HG02571 (cell line): ENCODE results near the gene IZUMO4.
"Not testable (repeated sequence)": the region's sequence is repeated elsewhere in the genome, so short reads cannot be mapped to it uniquely, and the experiment has no call there.

Experiments
- ATAC-seq: cut with Tn5 transposase; IDR thresholded peaks from one replicate; pipeline ENCODE4 v1.9.1; 2021; ENCODE audit warnings: mild to moderate bottlenecking, moderate library complexity; ENCODE audit not compliant: unreplicated experiment

The IZUMO4 gene

DNA sequence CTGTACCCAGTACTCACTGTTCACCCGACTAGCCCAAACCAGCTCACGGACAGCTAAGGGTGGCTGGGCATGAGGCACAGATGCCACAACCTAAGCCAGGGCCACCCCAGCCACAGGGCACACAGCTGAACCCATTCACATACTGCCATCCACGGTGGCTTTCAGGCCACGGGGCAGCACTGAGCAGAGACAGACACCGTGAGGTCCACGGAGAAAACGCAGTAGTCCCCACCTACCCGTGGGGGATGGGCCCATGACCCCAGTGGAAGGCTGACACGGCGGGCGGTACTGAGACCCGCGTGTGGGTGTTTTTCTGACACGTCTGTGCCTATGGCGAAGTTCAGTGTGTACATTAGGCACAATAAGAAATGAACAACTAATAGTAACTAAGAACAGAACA is 25.5 kb downstream of the IZUMO4 start:
- ATAC-seq, result no peak

DNA sequence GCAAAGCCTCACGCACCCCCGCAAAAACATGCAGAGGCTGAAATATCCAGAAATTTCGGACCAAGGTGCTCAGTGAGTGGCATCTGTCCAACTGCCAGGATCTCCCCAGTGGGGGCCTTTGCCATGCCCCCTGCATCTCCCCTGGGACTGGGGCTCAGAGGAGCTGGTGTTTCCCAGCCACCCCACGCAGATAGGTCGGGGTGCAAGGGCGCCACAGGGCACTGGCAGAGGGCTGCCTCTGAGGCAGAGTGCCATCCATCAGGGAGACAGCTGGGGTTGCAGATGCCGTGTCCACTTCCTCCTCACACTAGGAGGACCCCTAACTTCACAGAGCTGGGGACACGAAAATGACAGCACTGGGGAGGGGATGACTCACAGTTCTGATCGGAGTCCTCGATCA is 26.3 kb downstream of the IZUMO4 start:
- no peak for ATAC-seq

DNA sequence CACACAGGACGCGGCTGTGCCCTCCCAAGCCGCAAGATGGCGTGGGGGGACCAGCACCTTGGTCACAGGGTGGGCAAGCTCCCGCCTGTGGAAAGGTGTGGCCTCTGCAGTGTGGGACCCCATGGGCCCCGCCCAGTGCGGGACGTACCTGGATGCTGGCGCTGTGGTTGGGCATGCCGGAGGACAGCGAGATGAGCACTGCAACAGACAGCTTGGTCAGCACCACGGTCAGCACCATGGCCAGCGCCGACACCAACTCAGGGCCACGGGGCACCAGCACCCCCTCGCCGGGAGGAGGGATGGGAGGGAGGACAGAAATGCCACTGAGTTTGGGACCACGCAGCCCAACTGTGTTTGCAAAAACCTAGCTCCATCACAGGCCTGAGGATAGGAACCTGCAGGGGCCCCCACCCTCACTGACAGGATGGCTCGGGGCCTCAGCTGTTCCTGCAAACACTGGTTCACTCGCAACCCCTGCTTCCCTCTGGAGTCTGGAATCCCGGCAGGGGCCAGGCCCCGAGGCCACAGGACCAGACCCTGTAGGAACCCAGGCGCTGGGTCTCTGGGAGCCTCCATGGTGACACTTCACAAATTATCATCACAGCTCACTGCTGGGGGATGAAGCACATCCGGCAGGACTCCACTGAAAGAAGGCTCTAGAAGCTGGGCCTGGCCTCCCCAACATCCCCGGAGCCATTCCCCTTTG is 27.1 kb downstream of the IZUMO4 start:
- ATAC-seq, result no peak

DNA sequence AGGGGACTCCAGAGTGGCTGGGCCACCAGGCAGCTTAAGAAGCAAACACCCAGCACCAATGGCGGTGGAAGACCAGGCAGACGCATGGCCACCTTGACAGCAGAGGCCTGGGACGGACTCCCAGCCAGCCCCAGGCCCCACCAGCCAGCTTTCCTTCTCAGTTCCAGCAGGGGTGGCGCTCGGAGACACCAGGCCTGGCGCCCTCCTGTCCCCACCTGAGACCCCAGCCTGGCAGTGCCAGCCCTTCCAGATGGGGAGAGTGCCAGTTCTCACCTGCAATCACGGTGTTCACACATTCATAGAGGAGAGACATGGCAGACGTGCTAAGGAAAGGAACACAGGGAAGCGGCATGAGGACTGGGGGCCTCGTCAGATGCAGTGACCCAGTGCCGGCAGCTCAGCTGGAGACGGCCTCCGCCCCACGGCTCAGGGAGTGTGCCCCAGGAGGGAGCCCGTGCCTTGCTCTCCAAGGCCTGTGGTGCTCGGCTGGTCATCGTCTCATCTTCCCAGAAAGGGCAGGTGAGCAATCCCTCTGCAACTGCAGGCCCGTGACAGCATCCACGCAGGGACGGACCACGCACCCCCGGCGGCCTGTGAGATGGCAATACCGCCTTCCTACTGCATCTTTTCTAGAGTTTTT is 30.3 kb downstream of the IZUMO4 start:
- no peak for ATAC-seq

- no peak for ATAC-seq
These were observed 31.0 kb downstream of the IZUMO4 start for GRCh38 chr19:2127758-2128157.

GRCh38 chr19:2128252-2128651 is 31.5 kb downstream of the IZUMO4 start:
- ATAC-seq, result not testable (repeated sequence)

DNA sequence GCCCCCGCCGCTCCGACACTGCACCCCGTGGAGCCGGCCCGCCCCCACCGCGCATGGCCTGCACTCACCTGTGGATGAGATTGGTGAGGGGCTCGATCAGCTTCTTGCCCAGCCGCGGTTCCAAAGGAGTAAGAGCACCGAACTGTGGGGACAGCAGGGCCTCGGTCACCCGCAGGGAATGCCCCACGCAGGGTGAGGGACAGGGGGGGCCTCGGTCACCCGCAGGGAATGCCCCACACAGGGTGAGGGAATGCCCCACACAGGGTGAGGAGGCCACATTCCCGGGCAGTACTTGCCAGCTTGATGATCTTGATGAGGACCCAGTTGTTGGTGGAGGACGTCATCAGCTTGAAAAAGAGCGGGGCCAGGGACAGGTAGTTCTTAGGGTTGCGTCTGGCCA is 32.3 kb downstream of the IZUMO4 start:
- ATAC-seq, result no peak

DNA sequence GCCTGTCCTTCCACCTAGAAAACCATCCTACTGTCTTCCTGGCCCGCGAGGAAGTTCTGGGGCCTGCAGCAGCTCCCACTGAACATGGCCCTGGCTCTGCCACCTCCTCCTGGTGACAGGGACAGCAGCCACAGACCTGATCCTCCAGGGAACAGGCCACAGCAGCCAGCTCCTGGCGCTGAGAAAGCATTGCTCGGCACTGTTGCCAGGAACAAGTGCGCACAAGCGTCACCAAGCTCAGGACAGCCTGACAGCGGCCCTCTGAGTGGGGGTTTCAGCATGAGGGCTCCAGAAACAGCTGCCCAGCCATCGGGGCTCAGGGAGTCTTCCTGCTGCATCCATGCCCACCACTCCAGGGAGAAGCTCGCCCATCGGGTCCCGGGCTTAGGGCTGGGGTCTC is 32.8 kb downstream of the IZUMO4 start:
- ATAC-seq, result no peak

GRCh38 chr19:2129892-2130770 is 33.4 kb downstream of the IZUMO4 start:
- ATAC-seq, result no peak

DNA sequence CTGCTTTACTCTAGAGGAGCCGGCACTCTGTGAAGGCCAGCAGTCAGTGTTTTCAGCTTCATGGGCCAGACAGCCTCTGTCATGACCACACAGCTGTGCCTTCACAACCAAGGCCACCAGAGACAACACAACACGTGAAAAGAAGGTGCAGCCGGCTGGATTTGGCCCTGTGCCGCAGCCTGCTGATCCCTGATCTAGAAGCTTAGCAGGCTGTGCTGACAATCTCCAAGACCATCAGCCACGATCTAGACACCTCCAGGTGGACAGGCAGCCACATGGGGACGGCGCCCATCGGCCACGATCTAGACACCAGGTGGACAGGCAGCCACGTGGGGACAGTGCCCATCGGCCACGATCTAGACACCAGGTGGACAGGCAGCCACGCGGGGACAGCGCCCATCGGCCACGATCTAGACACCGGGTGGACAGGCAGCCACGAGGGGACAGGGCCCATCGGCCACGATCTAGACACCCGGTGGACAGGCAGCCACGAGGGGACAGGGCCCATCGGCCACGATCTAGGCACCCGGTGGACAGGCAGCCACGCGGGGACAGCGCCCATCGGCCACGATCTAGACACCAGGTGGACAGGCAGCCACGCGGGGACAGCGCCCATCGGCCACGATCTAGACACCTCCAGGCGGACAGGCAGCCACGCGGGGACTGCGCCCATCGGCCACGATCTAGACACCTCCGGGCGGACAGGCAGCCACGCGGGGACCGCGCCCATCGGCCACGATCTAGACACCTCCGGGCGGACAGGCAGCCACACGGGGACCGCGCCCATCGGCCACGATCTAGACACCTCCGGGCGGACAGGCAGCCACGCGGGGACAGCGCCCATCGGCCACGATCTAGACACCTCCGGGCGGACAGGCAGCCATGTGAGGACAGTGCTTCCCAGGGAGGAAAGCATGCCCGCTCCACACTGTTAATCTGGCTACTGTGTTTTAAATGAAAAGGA is 34.6 kb downstream of the IZUMO4 start:
- not testable (repeated sequence) for ATAC-seq

DNA sequence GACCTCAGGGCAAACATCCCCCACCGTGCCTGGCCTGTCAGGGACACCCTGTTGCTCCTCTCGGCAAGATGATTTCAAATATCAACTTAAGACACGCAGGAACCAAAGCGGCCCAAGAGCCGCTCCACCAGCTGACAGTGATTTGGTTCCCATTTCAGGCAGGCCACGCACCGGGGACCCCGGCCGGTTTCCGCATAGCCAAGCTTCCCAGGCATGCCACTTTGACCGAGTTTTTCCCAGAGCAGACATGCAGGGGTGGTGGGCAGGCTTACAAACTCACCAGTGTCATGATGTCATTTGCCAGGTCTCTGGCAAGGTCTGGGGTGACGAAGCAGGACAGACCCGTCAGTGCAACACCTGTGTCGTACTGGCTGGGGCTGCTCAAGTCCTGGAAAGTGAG is 35.5 kb downstream of the IZUMO4 start:
- no peak for ATAC-seq

DNA sequence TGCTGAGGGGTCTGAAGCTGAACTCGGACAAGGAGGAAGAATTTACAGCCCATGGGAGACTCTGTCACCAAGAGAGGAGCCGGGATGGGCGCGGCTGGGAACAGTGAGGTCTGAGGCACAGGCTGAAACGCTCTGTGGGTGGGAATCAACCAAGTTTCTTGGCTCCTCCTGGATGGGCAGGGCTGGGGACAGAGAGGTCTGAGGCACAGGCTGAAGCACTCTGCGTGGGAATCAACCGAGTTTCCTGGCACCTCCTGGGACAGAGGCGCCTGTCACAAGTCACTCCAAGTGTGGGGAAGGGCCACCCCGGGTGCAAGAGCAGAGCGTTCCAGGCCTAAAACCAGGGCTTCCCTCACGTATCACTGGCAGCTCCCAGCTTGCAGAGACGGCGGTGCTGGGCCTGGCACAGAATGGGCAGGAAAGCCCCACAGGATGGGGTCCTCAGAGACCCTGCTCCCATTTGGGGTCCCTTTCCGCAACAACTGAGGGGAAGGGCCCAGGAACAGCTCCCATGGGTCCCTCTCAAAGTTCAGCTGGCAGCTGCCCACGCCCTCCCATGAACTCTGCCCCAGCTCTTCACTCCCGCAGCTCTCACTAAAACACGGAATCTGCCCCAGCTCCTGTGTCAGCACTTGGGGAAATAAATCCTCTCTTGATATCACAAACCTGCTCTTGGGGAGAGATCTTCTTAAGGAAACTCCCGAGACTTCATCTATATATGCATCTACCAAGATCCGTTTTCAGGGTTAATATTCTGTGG is 36.2 kb downstream of the IZUMO4 start:
- ATAC-seq, result no peak

GRCh38 chr19:2135474-2136402 is 39.0 kb downstream of the IZUMO4 start:
- no peak for ATAC-seq

GRCh38 chr19:2136796-2137195 is 40.1 kb downstream of the IZUMO4 start:
- ATAC-seq, result no peak

- no peak for ATAC-seq
These were observed 41.5 kb downstream of the IZUMO4 start for GRCh38 chr19:2138061-2138728.

DNA sequence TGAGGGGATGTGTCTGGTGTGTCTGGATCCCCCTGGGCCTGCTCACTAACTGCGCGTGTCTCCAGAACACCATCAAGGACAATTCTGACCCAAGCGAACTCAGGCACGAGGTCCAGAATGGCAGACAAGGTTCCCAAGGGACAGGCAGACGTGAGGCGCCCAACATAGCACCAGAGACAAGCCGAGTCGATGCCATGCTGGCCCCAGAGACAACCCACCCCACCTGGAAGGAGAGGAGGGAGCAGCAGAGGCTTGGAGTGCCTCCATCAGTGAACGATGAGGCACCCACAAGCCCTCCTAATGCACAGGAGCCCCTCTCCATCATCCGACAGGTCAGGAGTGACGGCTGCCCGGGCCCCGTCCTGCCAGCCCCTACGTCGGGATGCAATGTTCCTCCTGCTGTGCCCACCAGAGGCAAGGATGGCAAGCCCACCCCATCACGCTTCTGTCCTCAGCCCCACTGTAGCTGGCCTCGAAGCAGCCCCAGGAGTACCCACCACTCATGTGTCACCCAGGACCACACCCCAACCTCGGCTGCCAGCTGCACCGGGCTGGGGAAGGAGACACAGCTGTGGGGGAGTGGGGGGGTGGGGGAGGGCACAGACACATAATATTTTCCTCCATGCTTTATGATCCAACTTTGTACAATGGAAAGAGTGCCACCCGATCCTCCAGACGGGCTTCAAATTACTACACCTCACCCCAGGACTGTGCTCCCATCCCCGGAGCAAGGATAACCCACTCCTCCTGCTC is 42.8 kb downstream of the IZUMO4 start:
- no peak for ATAC-seq

DNA sequence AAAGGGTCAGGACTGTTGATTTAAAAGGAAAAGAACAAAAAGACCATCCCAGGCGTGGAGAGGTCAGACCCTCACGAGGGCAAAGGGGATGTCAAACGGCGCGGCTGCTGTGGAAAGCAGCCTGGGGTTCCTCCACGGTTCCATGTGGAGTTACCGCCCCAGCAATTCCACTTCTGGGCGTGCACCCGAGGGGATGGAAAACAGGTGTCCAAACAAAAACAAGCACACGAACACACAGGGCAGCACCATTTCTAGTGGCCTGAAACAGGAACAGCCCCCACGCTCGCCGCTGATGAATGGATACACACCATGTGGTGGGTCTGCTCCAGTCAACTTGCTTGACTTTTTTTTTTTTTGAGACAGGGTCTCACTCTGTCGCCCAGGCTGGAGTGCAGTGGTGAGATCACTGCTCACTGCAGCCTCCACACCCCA is 43.4 kb downstream of the IZUMO4 start:
- ATAC-seq, result no peak
